GM18499 (cell line): Measurements from ENCODE around the gene OSBP2.

Experiments
- ATAC-seq: cut with Tn5 transposase; IDR thresholded peaks from one replicate; pipeline ENCODE4 v1.9.1; 2021; ENCODE audit warnings: moderate number of reproducible peaks; ENCODE audit not compliant: insufficient read depth, unreplicated experiment

The OSBP2 gene

GRCh38 chr22:30920407-30920806 is 225.7 kb downstream of the OSBP2 start:
- no peak for ATAC-seq

GRCh38 chr22:30921108-30921507 is 226.4 kb downstream of the OSBP2 start:
- ATAC-seq, result no peak

GRCh38 chr22:30922151-30922611 is 227.5 kb downstream of the OSBP2 start:
- ATAC-seq, result no peak

- no peak for ATAC-seq
Observed at GRCh38 chr22:30923168-30923900, 228.7 kb downstream of the OSBP2 start.

GRCh38 chr22:30925667-30926066 is 231.0 kb downstream of the OSBP2 start:
- ATAC-seq, result no peak

GRCh38 chr22:30926706-30927105 is 232.0 kb downstream of the OSBP2 start:
- no peak for ATAC-seq

- no peak for ATAC-seq
Observed at GRCh38 chr22:30927806-30928205, 233.1 kb downstream of the OSBP2 start.

- no peak for ATAC-seq
Observed at GRCh38 chr22:30928401-30928800, 233.7 kb downstream of the OSBP2 start.

GRCh38 chr22:30930228-30930627 is 235.6 kb downstream of the OSBP2 start:
- ATAC-seq, result no peak

GRCh38 chr22:30931541-30932300 is 237.0 kb downstream of the OSBP2 start:
- no peak for ATAC-seq

GRCh38 chr22:30932661-30933060 is 238.0 kb downstream of the OSBP2 start:
- no peak for ATAC-seq

GRCh38 chr22:30933457-30933856 is 238.8 kb downstream of the OSBP2 start:
- no peak for ATAC-seq

GRCh38 chr22:30934053-30934452 is 239.4 kb downstream of the OSBP2 start:
- ATAC-seq, result no peak

GRCh38 chr22:30940685-30941362 is 246.2 kb downstream of the OSBP2 start:
- no peak for ATAC-seq

GRCh38 chr22:30941363-30941740 is 246.7 kb downstream of the OSBP2 start:
- ATAC-seq, result no peak

GRCh38 chr22:30943368-30943767 is 248.7 kb downstream of the OSBP2 start:
- ATAC-seq, result no peak

GRCh38 chr22:30944986-30945385 is 250.3 kb downstream of the OSBP2 start:
- no peak for ATAC-seq

- no peak for ATAC-seq
Observed at GRCh38 chr22:30945653-30946052, 251.0 kb downstream of the OSBP2 start.

GRCh38 chr22:30946354-30946753 is 251.7 kb downstream of the OSBP2 start:
- no peak for ATAC-seq

- ATAC-seq, result no peak
Observed at GRCh38 chr22:30947173-30947815, 252.6 kb downstream of the OSBP2 start.
